GM21360 (cell line): ENCODE data around the gene ABHD2.
"Not testable (repeated sequence)": the region's sequence is repeated elsewhere in the genome, so short reads cannot be mapped to it uniquely, and the experiment has no call there.

Experiments used
- ATAC-seq: cut with Tn5 transposase; IDR thresholded peaks from one replicate; pipeline ENCODE4 v1.9.1; 2021; ENCODE audit warnings: mild to moderate bottlenecking, moderate library complexity; ENCODE audit not compliant: unreplicated experiment

ABHD2 gene

DNA sequence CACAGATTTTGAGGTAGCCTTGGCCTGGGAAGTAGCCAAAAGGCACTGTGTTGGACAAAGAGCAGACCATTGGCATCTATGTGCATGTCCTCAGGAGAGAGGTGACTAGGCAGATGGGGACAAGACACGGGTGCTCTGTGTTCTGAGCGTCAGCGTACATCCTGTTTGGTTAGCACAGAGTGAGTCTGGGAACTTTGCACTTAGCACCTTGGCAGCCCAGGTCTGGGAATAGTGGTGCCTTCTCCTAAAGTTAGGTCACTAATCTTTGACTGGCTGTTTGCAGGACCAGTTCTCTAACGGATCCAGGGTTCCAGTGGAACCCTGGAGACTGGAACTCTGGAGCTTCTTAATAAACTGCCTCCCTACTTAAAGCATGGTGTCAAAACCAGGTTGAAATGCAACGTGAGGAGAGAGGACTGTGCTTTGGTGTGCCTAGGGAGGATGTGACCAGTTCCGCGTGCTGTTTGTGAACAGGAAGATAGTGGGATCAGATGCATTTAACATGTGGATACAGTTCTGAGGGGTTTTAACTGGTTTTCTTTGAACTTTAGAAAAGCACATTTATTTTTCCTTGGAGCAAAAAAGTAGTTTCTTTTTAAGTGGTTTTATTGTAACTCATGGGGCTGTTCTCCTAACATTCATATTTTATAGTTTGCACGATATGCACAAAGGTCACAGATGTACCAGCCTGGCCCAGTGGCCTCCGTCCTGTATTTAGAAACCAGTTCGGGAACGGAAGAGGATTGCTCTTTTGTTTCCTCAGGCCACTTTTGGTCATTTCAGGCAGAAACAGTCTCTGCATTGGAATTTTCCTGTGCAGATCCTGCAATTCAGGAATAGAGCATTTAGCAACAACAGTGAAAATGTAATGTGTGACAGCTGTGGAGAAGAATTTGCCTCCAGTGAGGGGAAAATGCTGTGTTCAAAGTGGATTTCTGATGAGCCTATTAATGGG lies 48.8 kb downstream of the ABHD2 start:
- ATAC-seq, result no peak

DNA sequence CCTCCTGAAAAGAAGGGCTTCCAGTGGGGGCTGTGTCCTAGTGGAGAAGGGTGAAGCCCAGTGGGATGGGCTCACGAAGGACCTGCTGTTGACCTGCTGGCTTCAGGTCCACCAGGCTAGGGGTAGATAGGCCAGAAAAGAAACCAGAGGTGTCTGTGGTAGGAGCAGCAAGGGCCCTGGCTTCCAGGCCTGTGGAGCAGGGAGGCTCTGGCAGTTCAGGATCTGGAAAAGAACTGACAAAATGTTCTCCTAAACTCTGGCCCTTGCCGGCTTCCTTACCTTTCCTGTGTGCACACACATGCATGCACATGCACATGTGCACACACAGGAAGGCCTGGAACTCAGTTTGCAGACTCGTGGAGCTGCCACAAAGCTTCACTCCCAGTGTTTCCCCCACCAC lies 49.7 kb downstream of the ABHD2 start:
- ATAC-seq, result no peak

DNA sequence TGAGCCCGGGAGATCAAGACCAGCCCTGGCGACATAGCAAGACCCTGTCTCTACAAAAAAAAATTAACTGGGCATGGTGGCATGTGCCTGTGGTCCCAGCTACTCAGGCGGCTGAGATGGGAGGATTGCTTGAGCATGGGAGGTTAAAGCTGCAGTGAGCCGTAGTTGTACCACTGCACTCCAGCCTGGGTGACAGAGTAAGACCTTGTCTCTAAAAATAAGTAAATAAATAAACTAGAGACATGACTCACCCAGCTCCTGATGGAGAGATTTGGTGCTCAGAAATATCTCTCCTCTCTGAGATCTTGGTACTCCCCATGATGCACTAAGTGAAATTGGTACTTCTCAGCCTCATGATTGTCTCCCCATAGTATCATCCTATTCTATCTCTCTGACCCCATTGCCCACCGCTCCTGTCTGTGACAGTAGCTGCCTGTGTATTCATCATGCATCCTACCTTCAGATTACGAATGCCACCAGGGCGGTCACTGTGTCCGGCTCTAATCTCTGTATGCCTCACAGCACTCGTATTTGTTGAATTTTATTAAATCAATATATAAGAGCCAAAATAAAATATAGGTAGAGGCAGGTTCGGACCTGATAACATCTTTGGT lies 50.9 kb downstream of the ABHD2 start:
- ATAC-seq, result no peak

DNA sequence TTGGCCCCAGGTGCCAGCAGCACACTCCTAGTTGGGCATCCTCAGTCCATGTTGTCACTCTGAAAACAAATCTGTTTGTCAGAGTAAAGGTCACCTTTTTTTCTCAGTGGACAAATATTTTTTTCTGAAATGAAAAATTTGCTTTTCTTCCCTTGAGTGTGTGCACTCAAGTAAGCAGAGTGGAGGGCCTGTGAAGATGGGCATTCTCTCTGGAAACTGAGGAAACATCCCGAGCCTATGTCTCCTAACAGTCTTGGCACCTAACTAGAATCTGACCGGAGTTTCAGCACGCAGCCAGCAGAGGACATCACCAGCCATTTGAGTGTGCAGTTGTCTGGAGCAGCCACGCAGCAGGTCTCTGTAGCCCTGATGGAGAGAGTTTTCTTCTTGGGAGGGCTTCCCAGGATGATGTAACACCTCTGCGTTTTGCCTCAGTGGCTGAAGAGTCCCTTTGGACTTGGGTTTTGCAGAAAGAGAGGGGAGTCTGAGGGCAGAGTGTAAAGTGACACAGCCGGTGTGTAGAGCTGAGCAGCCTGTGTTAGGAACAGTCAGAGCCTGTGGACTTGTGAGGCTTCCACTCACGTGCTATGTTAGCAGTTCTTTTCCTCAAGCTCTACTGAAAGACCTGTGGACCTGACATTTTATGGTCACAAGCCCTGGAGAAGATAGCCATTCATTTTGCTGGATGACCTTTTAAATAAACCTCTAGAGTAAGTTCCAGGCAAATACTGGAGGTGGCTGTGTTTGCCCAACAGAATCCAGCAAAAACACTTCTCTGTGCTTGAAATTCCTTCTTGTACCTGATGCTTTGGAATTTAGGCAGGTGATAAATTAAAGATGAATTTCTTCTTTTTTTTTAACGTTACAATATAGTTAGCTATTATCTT lies 51.6 kb downstream of the ABHD2 start:
- no peak for ATAC-seq

DNA sequence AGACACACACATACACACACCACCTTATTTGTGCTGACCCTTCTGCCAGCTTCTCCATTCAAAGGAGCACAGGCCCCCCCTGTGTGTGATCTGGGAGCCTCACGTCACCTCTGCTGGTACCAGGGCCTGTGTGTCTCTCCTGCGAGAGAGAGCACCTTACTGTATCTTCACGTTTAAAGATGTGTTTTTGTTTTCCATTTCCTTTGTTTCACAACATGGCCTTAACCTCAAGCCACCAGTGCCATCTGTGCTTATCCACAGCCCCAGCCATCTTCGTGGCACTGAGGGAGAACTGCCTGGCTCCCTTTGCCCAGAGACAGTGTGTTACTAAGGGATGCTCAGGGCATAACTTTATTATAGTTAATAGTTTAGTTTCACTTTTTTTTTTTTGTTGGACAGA lies 52.3 kb downstream of the ABHD2 start:
- no peak for ATAC-seq

DNA sequence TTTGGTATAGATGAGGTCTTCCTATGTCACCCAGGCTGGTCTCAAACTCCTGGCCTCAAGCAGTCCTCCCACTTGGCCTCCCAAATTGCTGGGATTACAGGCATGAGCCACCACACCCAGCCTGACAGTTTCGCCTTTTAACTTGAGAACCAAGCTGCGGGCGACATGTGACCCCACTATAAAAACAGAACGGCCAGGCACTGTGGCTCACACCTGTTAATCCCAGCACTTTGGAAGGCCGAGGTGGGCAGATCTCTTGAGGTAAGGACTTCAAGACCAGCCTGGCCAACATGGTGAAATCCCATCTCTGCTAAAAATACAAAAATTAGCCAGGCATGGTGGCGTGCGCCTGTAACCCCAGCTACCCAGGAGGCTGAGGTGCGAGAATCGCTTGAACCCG lies 52.9 kb downstream of the ABHD2 start:
- ATAC-seq, result not testable (repeated sequence)

DNA sequence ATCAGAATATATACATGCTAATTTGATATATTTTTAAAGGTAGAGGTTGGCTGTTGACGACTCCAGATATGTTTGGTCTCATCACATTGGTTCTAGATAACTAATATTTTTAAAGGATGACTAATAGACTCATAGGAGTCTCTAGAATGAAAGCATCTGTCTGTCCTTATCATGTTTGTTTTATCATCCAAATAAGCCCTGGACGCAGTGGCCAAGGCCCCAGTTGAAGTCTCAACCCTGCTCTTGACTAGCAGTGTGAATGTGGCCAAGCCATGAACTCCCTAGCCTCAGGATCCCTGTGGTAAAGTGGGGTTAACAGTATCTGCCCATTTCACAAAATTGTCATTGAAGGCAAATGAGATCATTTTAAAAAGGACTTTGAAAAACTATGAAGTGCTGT lies 53.6 kb downstream of the ABHD2 start:
- no peak for ATAC-seq

DNA sequence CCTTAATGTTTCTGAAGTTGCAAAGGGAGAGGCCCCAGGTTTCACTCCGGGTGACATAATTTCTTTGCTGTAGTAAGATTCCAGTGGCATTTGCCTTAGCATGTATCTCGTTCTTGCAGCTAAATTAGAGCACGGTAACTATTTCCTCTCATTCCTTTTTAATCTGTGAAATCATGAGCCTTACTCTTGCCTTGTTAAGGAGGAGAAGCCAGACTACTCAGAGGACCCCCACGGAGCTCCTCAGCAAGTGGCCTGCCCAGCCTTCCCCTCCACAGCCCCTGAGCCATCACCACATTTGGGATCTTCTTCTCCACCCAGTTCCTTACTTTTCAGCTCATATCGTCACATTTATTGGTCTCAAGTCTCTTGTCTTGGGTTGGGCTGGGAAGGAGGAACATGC lies 54.2 kb downstream of the ABHD2 start:
- no peak for ATAC-seq

DNA sequence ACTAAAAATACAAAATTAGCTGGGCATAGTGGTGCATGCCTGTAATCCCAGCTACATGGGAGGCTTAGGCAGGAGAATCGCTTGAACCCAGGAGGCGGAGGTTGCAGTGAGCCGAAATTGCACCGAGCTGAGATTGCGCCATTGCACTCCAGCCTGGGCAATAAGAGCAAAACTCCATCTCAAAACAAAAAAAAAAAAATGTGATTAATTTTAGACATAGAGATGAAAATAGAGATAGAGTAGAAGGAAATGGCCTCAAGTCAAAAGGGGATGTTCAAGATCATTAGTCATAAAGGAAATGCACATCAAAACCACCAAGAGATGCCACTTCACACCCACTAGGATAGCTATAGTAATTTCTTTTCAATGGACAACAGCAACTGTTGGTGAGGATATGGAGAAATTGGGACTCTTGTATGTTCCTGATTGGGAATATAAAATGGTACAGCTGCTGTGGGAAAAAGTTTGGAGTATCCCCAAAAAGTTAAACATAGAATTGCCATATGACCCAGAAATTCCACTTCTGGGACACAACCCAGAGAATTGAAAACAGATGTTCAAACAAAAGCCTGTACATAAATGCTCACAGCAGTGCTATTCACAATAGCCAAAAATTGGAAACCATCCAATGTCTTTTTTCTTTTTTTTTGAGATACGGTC lies 55.4 kb downstream of the ABHD2 start:
- ATAC-seq, result no peak

DNA sequence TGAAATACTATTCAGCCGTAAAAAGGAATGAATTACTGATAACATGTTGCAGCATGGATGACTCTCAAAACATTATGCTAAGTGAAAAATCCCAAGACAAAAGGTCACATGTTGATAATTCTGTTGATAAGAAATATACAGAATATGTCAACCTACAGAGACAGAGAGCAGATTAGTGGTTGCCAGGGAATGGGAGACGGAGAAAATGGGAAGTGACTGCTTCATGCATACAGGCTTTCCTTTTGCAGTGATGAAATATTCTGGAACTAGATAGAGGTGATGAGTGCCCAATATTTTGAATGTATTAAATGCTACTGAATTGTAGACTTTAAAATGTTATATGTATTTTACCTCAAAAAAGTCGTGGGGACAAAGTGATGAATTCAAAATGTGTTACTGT lies 56.2 kb downstream of the ABHD2 start:
- no peak for ATAC-seq

DNA sequence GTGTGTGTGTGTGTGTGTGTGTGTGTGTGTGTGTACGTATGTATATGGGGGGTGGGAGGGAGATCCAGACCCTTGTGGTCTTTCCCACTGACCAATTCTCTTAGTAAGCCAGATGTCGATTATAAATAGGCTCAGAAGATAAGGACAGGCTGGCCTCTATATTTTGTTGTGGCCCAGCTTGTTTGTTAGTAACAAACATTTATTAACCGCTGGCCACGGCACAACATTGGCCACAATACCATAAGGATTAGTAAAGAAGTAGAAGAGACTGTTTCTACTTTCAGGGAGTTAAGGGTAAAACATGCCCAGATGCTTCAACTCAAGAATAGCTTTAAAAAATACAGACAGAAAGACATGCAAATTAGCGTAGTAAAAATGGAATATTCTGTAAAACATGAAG lies 58.1 kb downstream of the ABHD2 start:
- ATAC-seq, result no peak

DNA sequence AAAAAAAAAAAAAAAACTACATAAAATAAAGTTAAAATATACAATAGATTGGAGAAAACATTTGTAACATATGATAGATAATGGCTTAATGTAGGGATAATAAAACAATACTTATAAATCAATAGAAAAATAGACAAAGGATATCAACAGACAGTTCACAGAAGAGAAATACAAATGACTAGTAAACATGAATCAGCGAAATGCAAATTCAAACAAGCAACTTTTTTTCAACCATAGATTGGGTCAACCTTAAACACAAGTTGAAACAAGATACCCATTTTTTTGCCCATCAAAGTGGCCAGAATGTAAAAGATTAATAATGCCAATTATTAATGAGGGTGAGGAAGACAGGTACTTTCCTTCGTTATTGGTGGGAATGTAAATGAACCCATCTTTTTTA lies 59.9 kb downstream of the ABHD2 start:
- ATAC-seq, result no peak

DNA sequence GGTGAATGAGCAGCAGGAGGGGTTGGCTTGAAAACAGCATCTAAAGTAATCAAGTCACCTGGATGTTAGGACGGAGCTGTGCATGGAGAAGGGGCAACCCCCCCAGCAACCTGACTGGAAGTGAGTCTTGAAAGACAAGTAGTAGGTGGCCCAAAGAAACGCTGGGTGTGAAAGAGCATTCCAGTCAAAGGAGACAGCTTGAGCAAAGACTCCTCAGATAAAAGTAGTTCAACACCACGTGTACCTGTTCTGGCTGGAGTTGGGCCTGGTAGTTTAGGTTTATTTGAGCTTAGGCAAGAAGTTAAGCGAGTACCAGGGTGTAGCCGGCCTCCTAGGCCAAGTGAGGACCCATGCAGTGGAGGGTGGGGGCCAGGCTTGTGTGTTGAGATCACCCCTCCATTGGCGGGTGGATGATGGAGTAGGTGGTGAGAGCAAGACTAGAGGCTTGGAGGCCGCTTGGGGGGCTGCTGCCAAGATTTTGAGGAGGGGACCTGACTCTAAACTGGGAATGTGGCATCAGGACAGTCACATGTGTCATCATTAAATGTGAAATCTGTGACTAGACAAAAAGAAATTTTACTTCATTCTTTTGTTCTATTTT lies 61.3 kb downstream of the ABHD2 start:
- ATAC-seq, result no peak

DNA sequence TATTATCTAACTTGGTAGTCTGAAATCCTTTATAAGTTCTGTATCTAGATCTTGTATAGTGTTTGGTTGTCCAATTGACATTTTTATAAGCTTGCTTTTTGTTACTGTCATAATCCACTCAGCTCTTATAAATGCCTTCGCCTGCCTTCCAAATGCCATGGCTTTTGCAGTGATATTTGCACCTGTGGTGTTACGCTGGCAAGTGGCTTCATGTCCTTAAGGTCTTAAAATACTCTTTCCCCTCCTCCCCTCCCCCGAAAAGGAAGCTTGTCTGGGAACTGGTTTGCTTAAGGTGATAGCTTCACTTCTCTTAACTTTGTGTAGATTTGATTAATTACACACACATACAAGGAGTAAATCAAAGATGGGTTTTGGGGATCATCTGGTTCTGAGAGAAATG lies 62.0 kb downstream of the ABHD2 start:
- no peak for ATAC-seq

DNA sequence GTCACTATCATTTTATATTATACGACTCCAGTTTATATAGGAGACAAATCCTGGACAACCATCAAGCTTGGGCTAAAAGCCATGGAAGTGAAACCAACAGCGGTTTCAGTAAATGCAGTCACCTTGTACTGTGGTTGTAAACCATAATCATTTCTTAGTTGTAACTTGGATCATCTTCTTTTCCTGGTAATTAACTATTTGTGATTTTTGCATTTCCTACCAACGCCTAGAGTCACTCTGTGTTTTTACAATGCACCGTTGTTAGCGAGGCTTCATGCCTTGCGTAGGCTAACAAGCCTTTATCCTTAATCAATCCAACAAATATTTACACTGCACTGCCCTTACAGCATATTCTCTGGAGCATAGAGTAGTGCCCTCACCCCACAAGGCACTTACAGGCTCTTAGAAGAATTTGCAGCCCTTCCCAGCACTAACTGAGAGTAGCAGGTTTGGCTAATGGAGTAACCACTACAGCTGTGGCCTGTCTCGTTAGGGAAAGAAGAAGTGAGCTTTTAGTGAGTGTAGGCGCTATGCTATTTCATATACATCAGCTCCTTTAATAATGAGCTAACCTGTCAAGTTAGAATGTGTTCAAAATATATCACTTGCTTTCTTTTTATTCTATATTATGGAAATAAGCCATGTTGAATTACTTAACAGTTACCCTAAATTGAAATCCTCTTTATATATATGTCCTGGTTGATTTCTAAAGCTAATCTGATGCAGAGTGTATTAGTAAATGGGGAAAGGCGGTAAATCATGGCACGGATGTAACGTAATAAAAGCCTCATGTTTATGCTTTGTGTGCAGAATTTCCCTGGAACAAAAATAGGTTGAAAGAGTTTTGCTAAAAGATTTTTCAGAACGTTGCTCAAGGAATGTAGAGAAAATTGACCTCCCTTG lies 62.8 kb downstream of the ABHD2 start:
- no peak for ATAC-seq

DNA sequence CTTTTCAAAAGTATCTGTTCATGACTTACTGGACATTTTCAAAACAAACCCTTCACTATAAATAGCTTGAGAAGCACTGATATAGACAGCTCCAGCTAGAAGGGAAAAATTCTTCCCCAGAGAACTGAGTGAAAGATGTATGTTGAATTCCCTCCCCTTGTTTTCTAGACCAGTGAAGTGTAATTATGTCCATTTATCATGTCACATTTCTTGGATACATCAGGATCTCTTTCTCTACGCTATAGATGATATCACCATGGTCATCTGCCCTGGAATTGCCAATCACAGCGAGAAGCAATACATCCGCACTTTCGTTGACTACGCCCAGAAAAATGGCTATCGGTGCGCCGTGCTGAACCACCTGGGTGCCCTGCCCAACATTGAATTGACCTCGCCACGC lies 66.9 kb downstream of the ABHD2 start:
- no peak for ATAC-seq

DNA sequence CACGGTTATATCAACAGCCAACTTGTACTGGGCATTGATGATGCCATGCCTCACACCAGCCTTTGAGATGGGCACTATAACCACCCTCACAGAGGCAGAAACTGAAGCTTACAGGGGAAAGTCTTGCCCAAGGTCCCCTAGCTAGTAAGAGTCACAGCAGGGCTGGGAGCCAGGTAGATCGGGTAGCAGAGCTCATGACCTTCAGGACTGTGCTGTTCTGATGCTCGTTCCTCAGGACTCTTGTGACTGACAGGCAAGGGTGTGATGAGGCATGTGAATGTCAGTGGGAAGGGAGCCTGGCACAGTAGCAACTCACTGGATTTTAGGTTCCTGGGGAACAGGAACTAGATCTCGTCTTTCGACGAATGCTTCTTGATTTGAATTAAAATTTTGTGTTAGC lies 67.4 kb downstream of the ABHD2 start:
- ATAC-seq, result no peak

DNA sequence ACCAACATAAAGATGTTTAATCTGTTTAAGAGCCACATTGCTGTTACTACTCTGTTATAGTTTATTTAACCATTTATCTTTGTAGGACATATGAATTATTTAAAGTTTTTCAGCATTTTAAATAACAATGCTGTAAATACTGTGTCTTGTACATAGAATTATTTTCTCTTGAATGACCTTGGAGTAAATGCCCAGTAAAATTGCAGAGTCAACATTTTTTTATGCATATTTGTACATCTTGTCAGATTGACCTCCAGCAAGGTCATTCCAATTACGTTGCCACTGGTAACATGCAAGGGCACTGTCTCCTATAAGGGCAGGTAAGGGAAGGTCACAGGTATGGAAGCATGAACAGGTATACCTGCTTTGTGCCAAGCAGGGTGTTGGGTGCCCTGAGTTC lies 68.8 kb downstream of the ABHD2 start:
- ATAC-seq, result no peak

DNA sequence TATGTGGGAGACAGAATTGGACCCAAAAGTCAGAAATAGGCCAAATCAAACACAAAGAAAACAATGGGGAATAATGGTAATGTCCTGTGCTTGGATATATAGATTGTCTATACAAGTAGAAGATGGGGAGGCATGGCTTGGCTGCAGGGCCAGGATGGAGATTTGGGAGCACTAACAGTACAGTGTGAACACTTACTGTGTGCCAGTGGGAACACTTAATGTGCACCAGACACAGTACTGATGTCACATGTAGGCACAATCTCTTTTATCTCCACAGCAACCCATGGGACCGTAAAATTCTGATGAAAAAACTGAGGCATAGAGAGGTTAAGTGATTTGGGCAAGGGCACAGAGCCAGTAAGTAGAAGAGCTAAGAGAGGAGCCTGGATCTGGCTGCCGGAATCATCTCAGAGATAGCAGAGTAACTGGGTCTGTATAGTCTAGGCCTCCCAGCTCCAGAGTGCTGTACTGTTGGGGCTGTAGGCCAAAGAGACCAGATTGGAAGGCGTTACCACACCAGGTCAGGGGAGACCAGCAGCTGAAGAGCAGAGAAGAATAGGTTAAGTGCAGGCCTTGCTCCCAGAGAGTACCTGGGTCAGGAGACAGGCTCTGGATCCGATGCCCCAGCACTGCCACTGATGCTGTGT lies 69.8 kb downstream of the ABHD2 start:
- no peak for ATAC-seq
